Motor neuron (in vitro differentiated cells): Measurements from ENCODE around the gene PCID2. TPM values are rescaled to one million over a fixed set of nuclear protein-coding genes. Genes with fewer than 3 reads are reported as not detected.

Source experiments
- ATAC-seq, 8 experiments: fragments of 200-7000 bp; cut with Tn5 transposase; replicated peaks in 6 of 8; 2 replicates each; pipeline ENCODE4 v1.8.0; 2021; ENCODE audit warnings: mild to moderate bottlenecking in 8 of 8, moderate library complexity in 8 of 8
- H3K27ac ChIP-seq, 2 donors: fragments of 250-450 bp; sonication (Bioruptor Pico); 2 replicates each; pipeline ENCODE4 v1.9.0; 2021; ENCODE audit warnings: antibody characterized with exemption in 2 of 2, mild to moderate bottlenecking in 2 of 2, moderate library complexity in 1 of 2
- H3K4me1 ChIP-seq, 2 donors: fragments of 250-450 bp; sonication (Bioruptor Pico); replicated peaks in 1 of 2; 2 replicates each; pipeline ENCODE4 v1.6.1; 2021; ENCODE audit warnings: antibody characterized with exemption in 2 of 2, mild to moderate bottlenecking in 2 of 2, moderate library complexity in 1 of 2
- H3K4me3 ChIP-seq, 5 donors: fragments of 250-450 bp; sonication (Bioruptor Pico); 2 replicates each; pipeline ENCODE4 v1.9.0; 2021; ENCODE audit warnings: antibody characterized with exemption in 5 of 5, mild to moderate bottlenecking in 5 of 5, moderate library complexity in 4 of 5
- WGBS, 10 experiments: fragments of 450-650 bp; shearing (Covaris generic); methylation state at CpG; one replicate each; pipeline ENCODE4 v1.0.0; 2022; 5-methylcytosine and 5-hydroxymethylcytosine counted together
- in situ Hi-C, 9 experiments: fragments of 400-800 bp; cut with MboI; loops; one replicate each; pipeline ENCODE4 v1.15.0; 2021; ENCODE audit warnings: low sequenced_read_pairs in 9 of 9, low pct_unique_long_range_greater_than_20kb in 2 of 9; ENCODE audit not compliant: unreplicated experiment in 9 of 9
- total RNA-seq, 8 experiments: library from RNA; unstranded; fragments of 300-600 nt; gene quantifications; 2 replicates each; pipeline versions ENCODE4 v1.2.3 to v1.2.4, GENCODE V29; 2022

PCID2 gene
- total RNA-seq, 8 experiments from 2014 or later = 24.8 to 89.9 (median 36.3) TPM

DNA sequence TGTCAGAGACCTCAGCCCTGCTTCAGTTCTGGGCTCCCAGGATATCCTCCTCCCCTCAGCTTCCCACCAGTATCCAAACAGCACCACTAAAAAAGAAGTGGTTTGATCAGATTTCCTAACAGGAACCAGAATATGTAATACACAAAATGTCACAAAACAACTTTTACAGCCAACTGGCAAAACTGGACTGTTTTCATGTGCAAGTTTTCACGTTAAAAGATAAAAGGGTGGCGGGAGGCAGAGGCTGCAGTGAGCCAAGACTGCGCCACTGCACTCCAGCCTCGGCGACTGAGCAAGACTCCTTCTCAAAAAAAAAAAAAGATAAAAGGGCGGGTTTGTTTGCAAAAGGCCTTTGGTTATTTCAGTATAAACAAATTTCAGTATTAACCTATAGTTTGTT lies 13.1 kb downstream of the PCID2 start:
- Histone ChIP-seq H3K4me1 (no peaks in the 10 kb centered on the region), H3K4me3 (no peak overlapping the region), H3K27ac (no peak overlapping the region)
- WGBS, 10 experiments = 85 to 100% (median 91%) methylated on average over 2 to 6 of the region's 6 CpGs
- in situ Hi-C loops = loop anchor here in 1 of 9 experiments (25.0 kb wide), 1 partner anchor 258 kb away; no protein-coding TSS in a partner anchor
- ATAC-seq = no peak

DNA sequence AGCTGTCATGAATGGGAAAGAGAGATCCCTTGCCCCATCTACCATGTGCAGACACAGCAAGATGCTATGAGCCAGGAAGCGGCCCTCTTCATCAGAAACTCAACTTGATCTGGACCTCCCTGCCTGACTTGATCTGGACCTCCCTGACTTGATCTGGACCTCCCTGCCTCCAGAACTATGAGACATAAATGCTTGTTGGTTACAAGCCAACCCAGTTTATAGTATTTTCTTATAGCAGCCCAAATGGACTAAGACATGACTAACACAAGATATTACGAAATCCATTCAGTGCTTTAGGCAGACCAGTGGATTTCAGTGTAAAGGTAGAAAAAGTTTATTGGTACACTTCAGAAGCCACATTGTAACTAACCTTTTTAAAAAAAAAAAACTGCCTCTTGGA lies 15.6 kb downstream of the PCID2 start:
- no peak overlapping the region for H3K27ac ChIP-seq
- in situ Hi-C loops = loop anchor here in 1 of 9 experiments (25.0 kb wide), 1 partner anchor 256 kb away; no protein-coding TSS in a partner anchor
- H3K4me3 ChIP-seq = no peak overlapping the region
- peak in 2 of 8 experiments; percentile 23 to 59 for ATAC-seq
- no peaks in the 10 kb centered on the region for H3K4me1 ChIP-seq
- WGBS, 10 experiments = 95 to 100% (median 100%) methylated on average over 1 to 2 of the region's 2 CpGs; no CpG with 5 or more reads in 3 of the 10 experiments

- Histone ChIP-seq H3K27ac (no peak overlapping the region), H3K4me3 (no peak overlapping the region), H3K4me1 (no peaks in the 10 kb centered on the region)
- WGBS, 10 experiments = 60 to 100% (median 89%) methylated on average over 1 to 3 of the region's 4 CpGs; no CpG with 5 or more reads in 2 of the 10 experiments
- no peak for ATAC-seq
- in situ Hi-C loops = loop anchor here in 1 of 9 experiments (25.0 kb wide), 1 partner anchor 255 kb away; no protein-coding TSS in a partner anchor
Observed at GRCh38 chr13:113192279-113192678, 16.2 kb downstream of the PCID2 start.

GRCh38 chr13:113190181-113190580 lies 18.3 kb downstream of the PCID2 start:
- Histone ChIP-seq H3K27ac (no peak overlapping the region), H3K4me3 (no peak overlapping the region), H3K4me1 (no peaks in the 10 kb centered on the region)
- no peak for ATAC-seq
- in situ Hi-C loops = loop anchor here in 1 of 9 experiments (25.0 kb wide), 1 partner anchor 253 kb away; no protein-coding TSS in a partner anchor
- WGBS, 10 experiments = 62 to 100% (median 92%) methylated on average over 2 to 4 of the region's 4 CpGs

DNA sequence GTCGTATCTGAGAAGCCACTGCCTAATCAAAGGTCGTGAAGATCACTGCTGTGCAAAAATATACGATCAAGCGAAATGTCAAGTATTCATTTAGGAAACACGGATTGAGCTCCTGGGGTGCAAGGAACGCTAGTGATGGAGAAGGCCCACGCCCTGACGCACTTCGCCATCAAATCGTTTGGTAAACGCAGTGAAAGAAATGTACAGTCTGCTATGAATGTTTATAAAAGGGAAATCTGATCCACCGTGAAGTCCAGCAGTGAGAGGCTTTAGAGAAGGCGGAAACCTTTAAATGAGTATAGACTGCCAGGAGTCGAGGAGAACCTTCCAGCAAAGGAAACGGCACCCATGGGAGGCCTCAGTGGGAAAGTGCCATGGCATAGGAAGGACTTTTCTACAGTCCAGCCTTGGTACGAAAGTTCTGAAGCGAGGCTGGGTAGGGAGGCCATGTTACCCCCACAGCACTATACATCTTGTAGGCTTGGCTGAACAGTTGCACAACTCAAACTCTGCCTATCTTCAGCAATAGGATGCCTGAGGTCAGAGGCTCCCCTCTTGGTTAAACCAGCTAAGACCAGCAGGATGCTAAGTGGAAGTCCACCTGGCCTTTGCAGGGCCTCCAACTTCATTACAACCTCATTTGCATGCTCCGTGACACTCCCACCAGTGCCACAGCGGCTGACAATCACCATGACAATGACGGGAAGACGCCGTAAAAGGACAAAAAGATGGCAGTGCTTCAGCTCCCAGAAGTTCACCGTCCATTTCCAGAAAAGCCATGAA lies 20.4 kb downstream of the PCID2 start:
- Histone ChIP-seq H3K4me3 (no peak overlapping the region), H3K4me1 (no peaks in the 10 kb centered on the region), H3K27ac (no peak overlapping the region)
- peak in 3 of 8 experiments; percentile 33 to 52 (median 39) for ATAC-seq
- in situ Hi-C loops = loop anchor here in 1 of 9 experiments (25.0 kb wide), 1 partner anchor 251 kb away; no protein-coding TSS in a partner anchor
- 81 to 96% (median 93%) methylated on average over 9 to 22 of the region's 23 CpGs for WGBS, 10 experiments

DNA sequence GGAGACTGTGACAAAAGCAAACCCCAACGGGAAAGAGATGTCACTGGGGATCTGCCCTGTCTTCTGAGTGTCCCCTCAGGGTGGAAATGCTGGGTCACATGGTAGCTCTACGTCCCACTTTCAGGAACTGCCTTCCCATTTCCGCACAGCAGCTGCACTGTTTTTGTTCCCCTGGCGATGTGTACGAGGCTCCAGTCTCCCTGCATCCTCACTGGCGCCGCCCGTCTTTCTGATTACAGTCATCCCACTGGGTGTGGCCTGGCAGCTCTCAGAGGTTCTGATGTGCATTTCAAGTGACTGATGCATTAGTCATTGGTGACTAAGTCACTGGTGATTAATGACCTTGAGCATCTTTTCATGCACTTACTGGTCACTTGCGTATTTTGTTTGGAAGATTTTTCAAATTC lies 21.2 kb downstream of the PCID2 start:
- 0 to 100% (median 73%) methylated on average over 1 to 6 of the region's 9 CpGs for WGBS, 10 experiments
- H3K4me3 ChIP-seq = no peak overlapping the region
- in situ Hi-C loops = loop anchor here in 1 of 9 experiments (25.0 kb wide), 1 partner anchor 250 kb away; no protein-coding TSS in a partner anchor
- H3K4me1 ChIP-seq = no peaks in the 10 kb centered on the region
- no peak overlapping the region for H3K27ac ChIP-seq
- ATAC-seq = peak; percentile 95 to 99 (median 98)

- no peak overlapping the region for H3K4me3 ChIP-seq
- in situ Hi-C loops = loop anchor here in 1 of 9 experiments (25.0 kb wide), 1 partner anchor 249 kb away; no protein-coding TSS in a partner anchor
- 75 to 98% (median 89%) methylated on average over 1 to 7 of the region's 13 CpGs; no CpG with 5 or more reads in 1 of the 10 experiments for WGBS, 10 experiments
- no peaks in the 10 kb centered on the region for H3K4me1 ChIP-seq
- ATAC-seq = no peak
- H3K27ac ChIP-seq = no peak overlapping the region
Observed at GRCh38 chr13:113186061-113186900, 22.2 kb downstream of the PCID2 start.

DNA sequence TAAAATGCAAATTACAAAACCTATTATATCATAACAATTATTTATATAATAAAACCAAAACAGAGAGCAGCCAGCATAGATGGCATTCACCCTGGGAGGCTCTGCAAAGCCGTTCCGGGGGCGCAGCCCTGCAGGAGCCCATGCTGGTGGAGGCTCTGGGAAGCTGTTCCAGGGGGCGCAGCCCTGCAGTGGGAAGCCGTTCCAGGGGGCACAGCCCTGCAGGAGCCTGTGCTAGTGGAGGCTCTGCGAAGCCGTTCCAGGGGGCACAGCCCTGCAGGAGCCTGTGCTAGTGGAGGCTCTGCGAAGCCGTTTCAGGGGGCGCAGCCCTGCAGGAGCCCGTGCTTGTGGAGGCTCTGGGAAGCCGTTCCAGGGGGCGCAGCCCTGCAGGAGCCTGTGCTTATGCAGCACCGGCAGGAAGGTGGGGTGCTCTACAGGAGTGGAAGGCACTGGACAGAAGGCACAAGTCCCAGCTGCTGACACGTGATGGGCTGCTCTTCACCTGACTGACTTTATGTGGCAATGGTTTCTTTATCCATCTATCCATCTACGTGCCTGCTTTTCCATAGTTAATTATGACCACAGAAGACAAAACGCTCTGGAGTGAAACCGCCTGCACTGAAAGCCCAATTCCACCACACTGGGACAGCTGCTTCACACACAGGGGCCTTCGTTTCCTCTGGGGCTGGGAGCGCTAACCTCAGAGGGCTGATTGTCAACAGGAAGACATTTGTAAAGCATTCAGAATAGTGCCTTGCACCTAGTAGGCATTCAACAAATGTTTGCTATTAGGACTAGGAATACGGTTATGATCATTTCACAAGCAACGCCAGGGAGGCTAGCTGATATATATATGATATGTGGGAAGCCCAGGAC lies 23.7 kb downstream of the PCID2 start:
- no peak for ATAC-seq
- in situ Hi-C loops = loop anchor here in 1 of 9 experiments (25.0 kb wide), 1 partner anchor 248 kb away; no protein-coding TSS in a partner anchor
- Histone ChIP-seq H3K4me3 (no peak overlapping the region), H3K27ac (no peak overlapping the region), H3K4me1 (no peaks in the 10 kb centered on the region)
- 67 to 100% (median 91%) methylated on average over 1 to 11 of the region's 22 CpGs; no CpG with 5 or more reads in 2 of the 10 experiments for WGBS, 10 experiments

GRCh38 chr13:113183450-113184129 lies 24.9 kb downstream of the PCID2 start:
- no peak overlapping the region for H3K27ac ChIP-seq
- H3K4me3 ChIP-seq = no peak overlapping the region
- in situ Hi-C loops = loop anchor here in 1 of 9 experiments (25.0 kb wide), 1 partner anchor 246 kb away; no protein-coding TSS in a partner anchor
- WGBS, 10 experiments = 82 to 99% (median 95%) methylated on average over 4 to 12 of the region's 14 CpGs
- no peak for ATAC-seq
- H3K4me1 ChIP-seq = no peaks in the 10 kb centered on the region

DNA sequence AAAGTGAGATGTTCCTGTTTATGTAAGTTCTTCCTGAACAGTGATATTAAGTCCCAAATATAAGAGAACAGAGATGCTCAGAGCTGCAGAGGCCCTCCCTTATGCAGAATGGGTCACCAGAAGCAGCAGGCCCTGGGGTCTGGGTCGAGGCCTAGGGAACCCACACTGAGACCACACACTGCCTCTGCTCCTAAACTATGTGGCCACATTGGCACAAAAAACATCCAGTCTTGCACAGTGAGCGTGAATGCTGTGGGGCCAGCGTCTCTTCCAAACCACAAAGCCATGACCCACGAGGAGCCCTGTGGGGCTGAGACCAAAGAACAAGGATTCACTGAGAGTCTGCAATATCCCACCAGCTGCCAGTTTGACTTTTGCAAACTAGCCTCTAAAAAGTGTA lies 26.4 kb downstream of the PCID2 start:
- Histone ChIP-seq H3K27ac (no peak overlapping the region), H3K4me3 (no peak overlapping the region), H3K4me1 (no peaks in the 10 kb centered on the region)
- in situ Hi-C loops = loop anchor here in 1 of 9 experiments (25.0 kb wide), 1 partner anchor 245 kb away; no protein-coding TSS in a partner anchor
- ATAC-seq = no peak
- WGBS, 10 experiments = 83 to 100% (median 85%) methylated on average over 1 to 3 of the region's 4 CpGs; no CpG with 5 or more reads in 6 of the 10 experiments

DNA sequence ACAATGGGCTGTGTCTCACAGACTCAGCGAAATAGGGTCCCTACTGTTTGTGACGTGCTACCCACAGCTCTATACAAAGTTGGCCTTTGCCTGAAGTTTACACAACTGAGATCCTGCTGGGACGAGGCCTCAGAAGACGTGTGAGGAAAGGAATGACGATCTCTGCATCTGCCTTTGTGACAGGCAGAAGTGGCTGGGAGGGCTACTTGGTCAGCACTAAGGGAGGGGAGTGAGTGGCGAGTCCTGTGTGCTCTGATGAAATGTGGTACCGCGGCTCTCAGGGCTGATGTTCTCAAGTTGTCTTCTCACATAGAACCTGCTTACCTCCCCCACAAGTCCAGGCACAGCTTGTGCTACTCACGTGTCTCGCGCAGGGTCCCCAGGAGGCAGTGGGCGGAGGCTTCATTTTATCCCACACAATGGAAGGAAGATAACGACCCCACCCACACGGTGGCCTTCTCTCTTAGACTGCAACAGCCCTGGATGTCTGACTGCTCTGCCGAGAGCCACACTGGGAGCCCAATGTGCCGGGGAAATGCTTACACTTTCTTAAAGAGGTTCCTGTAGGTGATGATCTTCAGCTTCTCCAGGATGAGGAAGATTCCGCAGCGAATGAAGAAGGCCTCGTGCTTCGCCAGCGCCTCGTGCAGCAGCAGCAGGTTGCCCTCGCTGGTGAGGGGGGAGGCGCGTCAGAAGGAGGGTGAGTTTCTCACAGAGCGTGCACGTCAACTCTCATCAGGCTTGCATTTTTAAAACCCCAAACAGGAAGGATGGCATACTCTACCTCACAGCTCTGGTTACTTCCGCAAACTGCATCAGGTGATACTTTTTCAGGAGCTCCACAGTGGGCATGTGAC lies 28.9 kb downstream of the PCID2 start:
- 74 to 100% (median 80%) methylated on average over 1 to 21 of the region's 28 CpGs for WGBS, 10 experiments
- Histone ChIP-seq H3K4me3 (no peak overlapping the region), H3K27ac (no peak overlapping the region), H3K4me1 (no peaks in the 10 kb centered on the region)
- ATAC-seq = peak in 5 of 8 experiments; percentile 9 to 66 (median 50)
- in situ Hi-C loops = loop anchor here in 1 of 9 experiments (25.0 kb wide), 1 partner anchor 242 kb away; no protein-coding TSS in a partner anchor
